OCI-LY7 (cell line): Measurements from ENCODE around the gene ADCY1. TPM values are rescaled to one million over a fixed set of nuclear protein-coding genes. Genes with fewer than 3 reads are reported as not detected.

Experiments
- BruUV-seq: library from RNA; stranded (reverse); fragments of 400-500 nt; replicated peaks from 2 replicates; lab custom pipeline; 2021; lab: Mats Ljungman, UMichigan
- CTCF ChIA-PET: fragments of 300-600 bp; sonication (Branson Sonifier 250); formaldehyde crosslinking; loops from one replicate; lab custom pipeline; 2022; ENCODE audit warnings: antibody characterized with exemption; ENCODE audit not compliant: unreplicated experiment; lab: Charles Lee
- POLR2A ChIA-PET: fragments of 300-600 bp; sonication (Branson Sonifier 250); formaldehyde crosslinking; loops from one replicate; lab custom pipeline; 2022; ENCODE audit warnings: antibody characterized with exemption; lab: Charles Lee
- DNase-seq: peaks from one replicate; pipeline ENCODE4 v3.0.0-alpha.2; 2015; ENCODE audit warnings: low spot score
- H2AFZ ChIP-seq: fragments of 200-600 bp; sonication (generic), shearing (Covaris generic); 2 replicates; pipeline ENCODE4 v1.6.1; 2014; ENCODE audit warnings: mild to moderate bottlenecking, antibody characterized with exemption, low read length, moderate library complexity
- H3K27ac ChIP-seq: fragments of 200-600 bp; sonication (generic); 2 replicates; pipeline ENCODE4 v1.5.1; 2014; ENCODE audit warnings: mixed run types, low read depth, mild to moderate bottlenecking, moderate library complexity, low read length, inconsistent platforms; ENCODE audit not compliant: poor library complexity, severe bottlenecking
- H3K36me3 ChIP-seq: fragments of 200-600 bp; sonication (generic); 2 replicates; pipeline ENCODE4 v1.6.1; 2014; ENCODE audit warnings: mild to moderate bottlenecking, antibody characterized with exemption, low read length, moderate library complexity, mixed read lengths; ENCODE audit not compliant: insufficient read depth
- H3K4me1 ChIP-seq: fragments of 200-600 bp; sonication (generic); 2 replicates; pipeline ENCODE4 v1.5.1; 2014; ENCODE audit warnings: mild to moderate bottlenecking, low read length; ENCODE audit not compliant: insufficient read depth, poor library complexity, severe bottlenecking
- H3K4me2 ChIP-seq: fragments of 200-600 bp; sonication (generic); 2 replicates; pipeline ENCODE4 v1.6.1; 2014; ENCODE audit warnings: mild to moderate bottlenecking, low read length
- H3K4me3 ChIP-seq: fragments of 200-600 bp; sonication (generic); 2 replicates; pipeline ENCODE4 v1.5.1; 2014; ENCODE audit warnings: mild to moderate bottlenecking, low read depth, low read length; ENCODE audit not compliant: poor library complexity, severe bottlenecking
- H3K79me2 ChIP-seq: fragments of 200-600 bp; sonication (generic); 2 replicates; pipeline ENCODE4 v1.6.1; 2016; ENCODE audit warnings: low read depth, mild to moderate bottlenecking, low read length, moderate library complexity, mixed read lengths; ENCODE audit not compliant: insufficient read depth
- H3K9me2 ChIP-seq: fragments of 200-600 bp; sonication (generic); 2 replicates; pipeline ENCODE4 v1.6.1; 2016; ENCODE audit warnings: mild to moderate bottlenecking, low read length, mixed read lengths; ENCODE audit not compliant: insufficient read depth
- H3K9me3 ChIP-seq: fragments of 200-600 bp; sonication (generic); 2 replicates; pipeline ENCODE4 v1.6.1; 2014; ENCODE audit warnings: mild to moderate bottlenecking, mixed run types, low read length, mixed read lengths
- H4K20me1 ChIP-seq: fragments of 200-600 bp; sonication (generic); 2 replicates; pipeline ENCODE4 v1.6.1; 2014; ENCODE audit warnings: mild to moderate bottlenecking, antibody characterized with exemption, low read length, moderate library complexity, mixed read lengths; ENCODE audit not compliant: insufficient read depth
- EZH2phosphoT487 ChIP-seq: fragments of 200-600 bp; sonication (generic); IDR thresholded peaks from 2 replicates; pipeline ENCODE4 v1.6.1; 2018; ENCODE audit warnings: low read depth, borderline replicate concordance, mild to moderate bottlenecking, mixed run types, antibody characterized with exemption, low read length, moderate library complexity, mixed read lengths
- intact Hi-C: fragments of 100-400 bp; cut with micrococcal nuclease; formaldehyde crosslinking; loops from one replicate; pipeline ENCODE4 v1.10.0; 2022; ENCODE audit not compliant: unreplicated experiment
- total RNA-seq, 2 experiments: library from RNA; depleted of rRNA in 1 of 2; stranded (reverse); fragments of >200 nt in 1 of 2; shearing (Covaris generic) in 1 of 2; gene quantifications; 2 replicates each; pipeline ENCODE4 v1.2.3, GENCODE V29; 2014 to 2022
- TF ChIP-seq, protein P1 (sequence below): fragments of 200-600 bp; sonication (generic); conservative IDR thresholded peaks from 2 replicates; pipeline ENCODE4 v1.5.1; 2014; ENCODE audit warnings: mild to moderate bottlenecking, antibody characterized with exemption, low read length, moderate library complexity, mixed read lengths

Gene ADCY1
- total RNA-seq, 2 experiments from 2014 or later = 0.13 TPM; not detected in 1

DNA sequence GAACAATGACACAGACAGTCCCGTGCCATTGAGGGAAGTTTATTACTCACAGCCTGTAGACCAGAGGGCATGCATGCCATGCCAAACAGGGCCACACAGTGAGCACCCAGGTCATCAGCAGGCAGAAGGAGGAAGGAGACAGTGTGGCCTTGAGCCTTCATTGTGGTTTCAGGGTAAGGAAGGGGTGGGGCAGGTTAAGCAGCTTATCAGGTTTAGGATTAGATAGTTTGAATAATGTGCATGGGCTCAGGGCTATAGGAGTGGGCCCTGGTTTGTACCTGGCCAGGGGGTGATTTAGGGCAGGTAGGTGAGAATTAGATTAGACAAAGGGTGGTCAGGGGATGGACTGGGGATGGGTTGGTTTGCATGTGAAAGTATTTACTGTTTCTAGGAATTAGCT lies 67.9 kb downstream of the ADCY1 start:
- BruUV-seq = no TSS peak
- H3K79me2 ChIP-seq = no peaks in the 10 kb centered on the region
- no peak overlapping the region for H3K27ac ChIP-seq
- intact Hi-C loops = no loop called here
- TF ChIP-seq, protein P1, sequence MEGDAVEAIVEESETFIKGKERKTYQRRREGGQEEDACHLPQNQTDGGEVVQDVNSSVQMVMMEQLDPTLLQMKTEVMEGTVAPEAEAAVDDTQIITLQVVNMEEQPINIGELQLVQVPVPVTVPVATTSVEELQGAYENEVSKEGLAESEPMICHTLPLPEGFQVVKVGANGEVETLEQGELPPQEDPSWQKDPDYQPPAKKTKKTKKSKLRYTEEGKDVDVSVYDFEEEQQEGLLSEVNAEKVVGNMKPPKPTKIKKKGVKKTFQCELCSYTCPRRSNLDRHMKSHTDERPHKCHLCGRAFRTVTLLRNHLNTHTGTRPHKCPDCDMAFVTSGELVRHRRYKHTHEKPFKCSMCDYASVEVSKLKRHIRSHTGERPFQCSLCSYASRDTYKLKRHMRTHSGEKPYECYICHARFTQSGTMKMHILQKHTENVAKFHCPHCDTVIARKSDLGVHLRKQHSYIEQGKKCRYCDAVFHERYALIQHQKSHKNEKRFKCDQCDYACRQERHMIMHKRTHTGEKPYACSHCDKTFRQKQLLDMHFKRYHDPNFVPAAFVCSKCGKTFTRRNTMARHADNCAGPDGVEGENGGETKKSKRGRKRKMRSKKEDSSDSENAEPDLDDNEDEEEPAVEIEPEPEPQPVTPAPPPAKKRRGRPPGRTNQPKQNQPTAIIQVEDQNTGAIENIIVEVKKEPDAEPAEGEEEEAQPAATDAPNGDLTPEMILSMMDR = no peak
- no peak for TF ChIP-seq EZH2phosphoT487
- CTCF ChIA-PET = no interaction called here
- no peaks in the 10 kb centered on the region for H3K36me3 ChIP-seq
- no peak overlapping the region for H3K4me3 ChIP-seq
- no peaks in the 10 kb centered on the region for H3K9me2 ChIP-seq
- H2AFZ ChIP-seq = no peak overlapping the region
- no peaks in the 10 kb centered on the region for H4K20me1 ChIP-seq
- H3K4me1 ChIP-seq = no peaks in the 10 kb centered on the region
- POLR2A ChIA-PET = no interaction called here
- H3K9me3 ChIP-seq = no peaks in the 10 kb centered on the region
- DNase-seq = no peak
- no peak overlapping the region for H3K4me2 ChIP-seq

DNA sequence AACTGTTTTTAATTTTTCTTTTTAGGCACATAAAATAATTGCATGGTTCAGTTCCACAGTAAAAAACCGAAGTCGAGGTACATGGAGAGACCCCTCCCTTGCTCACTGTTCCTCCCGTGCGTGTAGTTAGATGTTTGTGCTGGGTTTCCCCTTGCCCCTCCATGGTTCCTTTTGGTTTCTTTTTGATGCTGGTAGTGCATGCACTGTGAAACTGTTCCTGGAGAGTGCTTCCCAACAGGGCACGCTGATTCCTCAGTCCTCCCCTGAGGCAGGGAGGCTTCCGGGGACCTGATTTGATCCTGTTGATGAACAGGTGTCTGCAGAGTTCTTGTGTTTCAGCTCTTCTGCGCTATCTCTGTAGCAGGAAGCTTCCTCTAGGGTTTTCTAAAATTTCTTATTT lies 69.5 kb downstream of the ADCY1 start:
- Histone ChIP-seq H3K36me3 (no peaks in the 10 kb centered on the region), H3K79me2 (no peaks in the 10 kb centered on the region), H3K4me2 (no peak overlapping the region), H3K9me3 (no peaks in the 10 kb centered on the region), H3K4me3 (no peak overlapping the region), H3K27ac (no peak overlapping the region), H2AFZ (no peak overlapping the region), H3K4me1 (no peaks in the 10 kb centered on the region), H3K9me2 (no peaks in the 10 kb centered on the region), H4K20me1 (no peaks in the 10 kb centered on the region)
- POLR2A ChIA-PET = no interaction called here
- TF ChIP-seq, protein P1 = no peak
- TF ChIP-seq EZH2phosphoT487 = no peak
- no peak for DNase-seq
- no TSS peak for BruUV-seq
- intact Hi-C loops = no loop called here
- CTCF ChIA-PET = no interaction called here

DNA sequence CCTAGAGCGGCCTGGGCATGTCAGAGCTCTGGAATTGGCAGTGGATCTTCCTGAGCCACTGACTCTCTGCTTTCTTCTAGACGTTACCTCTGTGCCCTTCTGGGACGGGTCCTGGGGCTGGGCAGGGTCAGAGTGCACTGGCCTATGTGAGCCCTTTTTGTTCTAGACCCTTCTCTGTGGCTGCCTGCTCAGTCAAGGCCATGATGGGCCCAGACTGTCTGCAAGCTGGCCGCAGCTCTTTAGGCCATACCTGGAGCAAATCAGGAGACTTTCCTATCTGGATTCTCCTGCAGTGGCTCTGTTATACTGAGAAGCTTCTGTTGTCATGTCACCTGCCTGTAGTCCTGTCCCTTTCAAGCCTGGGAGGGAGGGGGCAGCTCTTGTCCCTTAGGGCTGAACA lies 70.1 kb downstream of the ADCY1 start:
- POLR2A ChIA-PET = no interaction called here
- no peaks in the 10 kb centered on the region for H3K9me2 ChIP-seq
- H3K36me3 ChIP-seq = no peaks in the 10 kb centered on the region
- H3K9me3 ChIP-seq = no peaks in the 10 kb centered on the region
- H3K4me2 ChIP-seq = no peak overlapping the region
- BruUV-seq = no TSS peak
- H2AFZ ChIP-seq = no peak overlapping the region
- H3K27ac ChIP-seq = no peak overlapping the region
- H3K4me1 ChIP-seq = no peaks in the 10 kb centered on the region
- H3K4me3 ChIP-seq = no peak overlapping the region
- intact Hi-C loops = no loop called here
- TF ChIP-seq, protein P1 = no peak
- TF ChIP-seq EZH2phosphoT487 = no peak
- H3K79me2 ChIP-seq = no peaks in the 10 kb centered on the region
- no peak for DNase-seq
- CTCF ChIA-PET = no interaction called here
- H4K20me1 ChIP-seq = no peaks in the 10 kb centered on the region
